Measurements from ENCODE around the gene CASP10.

CASP10 gene

GRCh38 chr2:201258666-201259615 is 76.0 kb downstream of the CASP10 start:
- TF ChIP-seq POLR2AphosphoS5 (IDR thresholded peaks at IDR 0.05; ENCODE audit: low read depth, low read length) = no peak
- TF ChIP-seq TAF1 (IDR thresholded peaks at IDR 0.05; ENCODE audit: borderline replicate concordance, low read depth, low read length) = no peak
- TF ChIP-seq POLR2A (IDR thresholded peaks at IDR 0.05; ENCODE audit: low read depth, low read length) = no peak
- peak; percentile 42 for FAIRE-seq
- no peak for DNase-seq (ENCODE audit: insufficient read length)

- DNase-seq (ENCODE audit: insufficient read length) = no peak
- peak; percentile 84 for FAIRE-seq
- TF ChIP-seq TAF1 (IDR thresholded peaks at IDR 0.05; ENCODE audit: borderline replicate concordance, low read depth, low read length) (peak; percentile 54; the same call in 1 of the 2 replicates), POLR2A (IDR thresholded peaks at IDR 0.05; ENCODE audit: low read depth, low read length) (peak; percentile 76), POLR2AphosphoS5 (IDR thresholded peaks at IDR 0.05; ENCODE audit: low read depth, low read length) (peak; percentile 76)
These were observed 77.4 kb downstream of the CASP10 start, which contains the start of gene CASP8 for GRCh38 chr2:201260302-201260800. CASP8 (plus strand) TSS chr2:201260536; CDS start chr2:201266487, 5,951 bp downstream.

- TF ChIP-seq TAF1 (IDR thresholded peaks at IDR 0.05; ENCODE audit: borderline replicate concordance, low read depth, low read length) = no peak
- no peak for TF ChIP-seq POLR2AphosphoS5 (IDR thresholded peaks at IDR 0.05; ENCODE audit: low read depth, low read length)
- no peak for TF ChIP-seq POLR2A (IDR thresholded peaks at IDR 0.05; ENCODE audit: low read depth, low read length)
- FAIRE-seq = peak; percentile 63
- no peak for DNase-seq (ENCODE audit: insufficient read length)
These were observed 78.5 kb downstream of the CASP10 start for GRCh38 chr2:201261471-201261870.

- no peak for TF ChIP-seq POLR2A (IDR thresholded peaks at IDR 0.05; ENCODE audit: low read depth, low read length)
- TF ChIP-seq POLR2AphosphoS5 (IDR thresholded peaks at IDR 0.05; ENCODE audit: low read depth, low read length) = no peak
- TF ChIP-seq TAF1 (IDR thresholded peaks at IDR 0.05; ENCODE audit: borderline replicate concordance, low read depth, low read length) = no peak
- DNase-seq (ENCODE audit: insufficient read length) (no peak), FAIRE-seq (no peak)
These were observed 79.0 kb downstream of the CASP10 start for GRCh38 chr2:201261906-201262305.

GRCh38 chr2:201262718-201263117 is 79.8 kb downstream of the CASP10 start:
- FAIRE-seq (peak; percentile 65), DNase-seq (ENCODE audit: insufficient read length) (no peak)
- TF ChIP-seq POLR2A (IDR thresholded peaks at IDR 0.05; ENCODE audit: low read depth, low read length) (no peak), POLR2AphosphoS5 (IDR thresholded peaks at IDR 0.05; ENCODE audit: low read depth, low read length) (no peak), TAF1 (IDR thresholded peaks at IDR 0.05; ENCODE audit: borderline replicate concordance, low read depth, low read length) (no peak)

- DNase-seq (ENCODE audit: insufficient read length) (no peak), FAIRE-seq (no peak)
- TF ChIP-seq POLR2A (IDR thresholded peaks at IDR 0.05; ENCODE audit: low read depth, low read length) (no peak), TAF1 (IDR thresholded peaks at IDR 0.05; ENCODE audit: borderline replicate concordance, low read depth, low read length) (no peak), POLR2AphosphoS5 (IDR thresholded peaks at IDR 0.05; ENCODE audit: low read depth, low read length) (no peak)
These were observed 80.8 kb downstream of the CASP10 start for GRCh38 chr2:201263779-201264178.

GRCh38 chr2:201264472-201265173 is 81.7 kb downstream of the CASP10 start:
- TF ChIP-seq POLR2AphosphoS5 (IDR thresholded peaks at IDR 0.05; ENCODE audit: low read depth, low read length) (no peak), POLR2A (IDR thresholded peaks at IDR 0.05; ENCODE audit: low read depth, low read length) (no peak), TAF1 (IDR thresholded peaks at IDR 0.05; ENCODE audit: borderline replicate concordance, low read depth, low read length) (no peak)
- DNase-seq (ENCODE audit: insufficient read length) (no peak), FAIRE-seq (no peak)

- no peak for FAIRE-seq
- TF ChIP-seq POLR2AphosphoS5 (IDR thresholded peaks at IDR 0.05; ENCODE audit: low read depth, low read length) (no peak), POLR2A (IDR thresholded peaks at IDR 0.05; ENCODE audit: low read depth, low read length) (no peak), TAF1 (IDR thresholded peaks at IDR 0.05; ENCODE audit: borderline replicate concordance, low read depth, low read length) (no peak)
- no peak for DNase-seq (ENCODE audit: insufficient read length)
These were observed 83.7 kb downstream of the CASP10 start for GRCh38 chr2:201266629-201267028.

- DNase-seq (ENCODE audit: insufficient read length) (no peak), FAIRE-seq (no peak)
- TF ChIP-seq TAF1 (IDR thresholded peaks at IDR 0.05; ENCODE audit: borderline replicate concordance, low read depth, low read length) (no peak), POLR2A (IDR thresholded peaks at IDR 0.05; ENCODE audit: low read depth, low read length) (no peak), POLR2AphosphoS5 (IDR thresholded peaks at IDR 0.05; ENCODE audit: low read depth, low read length) (no peak)
These were observed 84.5 kb downstream of the CASP10 start for GRCh38 chr2:201267278-201268030.

GRCh38 chr2:201269764-201270163 is 86.8 kb downstream of the CASP10 start:
- TF ChIP-seq POLR2A (IDR thresholded peaks at IDR 0.05; ENCODE audit: low read depth, low read length) (no peak), TAF1 (IDR thresholded peaks at IDR 0.05; ENCODE audit: borderline replicate concordance, low read depth, low read length) (no peak), POLR2AphosphoS5 (IDR thresholded peaks at IDR 0.05; ENCODE audit: low read depth, low read length) (no peak)
- FAIRE-seq (no peak), DNase-seq (ENCODE audit: insufficient read length) (no peak)

Measured in GM12892 (cell line).